Right lobe of liver (tissue), 6 donors: ENCODE measurements around the gene RTP1. TPM values are rescaled to one million over a fixed set of nuclear protein-coding genes. Genes with fewer than 3 reads are reported as not detected.
"Not testable (repeated sequence)": the region's sequence is repeated elsewhere in the genome, so short reads cannot be mapped to it uniquely, and the experiment has no call there.

Source experiments
- ATAC-seq, 4 donors: fragments of 200-7000 bp; cut with Tn5 transposase; one replicate each; pipeline ENCODE4 v1.9.1; 2020; ENCODE audit warnings: mild to moderate bottlenecking in 4 of 4, moderate library complexity in 4 of 4
- DNase-seq, 3 donors: peaks; one replicate each; pipeline ENCODE4 v3.0.0-alpha.2; 2020
- H3K27ac ChIP-seq, 3 donors: fragments of 200-600 bp; one replicate each; pipeline ENCODE4 v1.8.0; 2022
- H3K27me3 ChIP-seq, 2 donors: fragments of 200-600 bp; one replicate each; pipeline ENCODE4 v1.8.0; 2022
- H3K36me3 ChIP-seq, 4 donors: fragments of 200-600 bp; sonication (generic) in 1 of 4; one replicate each; pipeline versions ENCODE4 v1.5.1 to v1.8.0; 2017 to 2022; ENCODE audit warnings: control low read depth in 1 of 4
- H3K4me1 ChIP-seq, 4 donors: fragments of 200-600 bp; sonication (generic) in 1 of 4; one replicate each; pipeline versions ENCODE4 v1.5.1 to v1.8.0; 2017 to 2022; ENCODE audit warnings: control low read depth in 1 of 4
- H3K4me3 ChIP-seq, 3 donors: fragments of 200-600 bp; one replicate each; pipeline ENCODE4 v1.8.0; 2022
- H3K9me3 ChIP-seq, 4 donors: fragments of 200-600 bp; sonication (generic) in 1 of 4; one replicate each; pipeline versions ENCODE4 v1.5.1 to v1.8.0; 2017 to 2022; ENCODE audit warnings: control low read depth in 1 of 4
- POLR2A ChIP-seq: fragments of 450-650 bp; IDR thresholded peaks from one replicate; pipeline ENCODE4 v1.6.1; 2017; ENCODE audit warnings: antibody characterized with exemption, mild to moderate bottlenecking
- WGBS: methylation state at CpG from one replicate; pipeline ENCODE4 v1.1.6; 2018; ENCODE audit warnings: low coverage, low lambda C conversion rate; ENCODE audit not compliant: insufficient coverage; ENCODE audit errors: missing lambda C conversion rate; 5-methylcytosine and 5-hydroxymethylcytosine counted together
- intact Hi-C, 2 donors: fragments of 100-400 bp; cut with DNase I; formaldehyde crosslinking; loops; one replicate each; pipeline versions ENCODE4 v1.11.2 to v1.14.1; 2022
- total RNA-seq, 6 experiments: library from RNA; depleted of rRNA in 2 of 6; stranded (reverse); fragments of >200 nt in 2 of 6; fragmentation: NEBNext Ultra II Directional in 3 of 6; extraction: Animal tissue kit (Norgen Biotek cat#: 25700) in 3 of 6; gene quantifications; one replicate each; pipeline versions ENCODE4 v1.1.0 to v1.2.4, GENCODE V29; 2016 to 2023
- TF ChIP-seq, protein P1 (sequence below), 4 donors: fragments of 200-600 bp in 3 of 4; fragments of 450-650 bp in 1 of 4; IDR thresholded peaks; one replicate each; pipeline versions ENCODE4 v1.5.1 to v1.8.0; 2016 to 2022; ENCODE audit warnings: antibody characterized with exemption in 4 of 4, mild to moderate bottlenecking in 2 of 4
- donor health status: DM: no; HTN: yes; CAD: no.
- donor health status: DM: no; HTN: no; CAD: no.
- donor health status: DM: no; HTN: no; CAD: no.
- donor health status: DM: no; HTN: yes; CAD: no.
- donor health status: DM: no; HTN: yes; CAD: no.

RTP1 gene
- total RNA-seq, 6 experiments from 2014 or later = not detected

DNA sequence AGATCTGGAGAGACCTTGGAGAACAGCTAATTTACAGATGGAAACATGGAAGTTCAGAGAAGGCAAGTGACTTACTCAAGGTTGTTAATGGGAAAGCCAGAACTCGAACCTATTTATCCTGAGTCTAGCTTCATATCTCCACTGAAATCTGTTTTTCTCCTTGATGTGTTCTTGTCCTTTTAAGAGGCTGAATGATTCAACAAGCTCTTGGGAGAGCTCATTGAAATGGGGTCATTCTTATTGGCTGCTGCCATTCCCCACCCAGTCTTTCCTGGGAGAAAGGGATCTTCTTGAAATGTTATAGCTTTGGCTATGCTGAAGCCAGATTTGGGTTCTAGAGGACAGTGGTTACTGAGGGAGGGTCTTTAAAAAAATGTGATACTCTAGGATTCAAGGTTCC, 41.0 kb downstream of the RTP1 start:
- no peak overlapping the region for H3K4me3 ChIP-seq
- TF ChIP-seq POLR2A = no peak
- TF ChIP-seq, protein P1, sequence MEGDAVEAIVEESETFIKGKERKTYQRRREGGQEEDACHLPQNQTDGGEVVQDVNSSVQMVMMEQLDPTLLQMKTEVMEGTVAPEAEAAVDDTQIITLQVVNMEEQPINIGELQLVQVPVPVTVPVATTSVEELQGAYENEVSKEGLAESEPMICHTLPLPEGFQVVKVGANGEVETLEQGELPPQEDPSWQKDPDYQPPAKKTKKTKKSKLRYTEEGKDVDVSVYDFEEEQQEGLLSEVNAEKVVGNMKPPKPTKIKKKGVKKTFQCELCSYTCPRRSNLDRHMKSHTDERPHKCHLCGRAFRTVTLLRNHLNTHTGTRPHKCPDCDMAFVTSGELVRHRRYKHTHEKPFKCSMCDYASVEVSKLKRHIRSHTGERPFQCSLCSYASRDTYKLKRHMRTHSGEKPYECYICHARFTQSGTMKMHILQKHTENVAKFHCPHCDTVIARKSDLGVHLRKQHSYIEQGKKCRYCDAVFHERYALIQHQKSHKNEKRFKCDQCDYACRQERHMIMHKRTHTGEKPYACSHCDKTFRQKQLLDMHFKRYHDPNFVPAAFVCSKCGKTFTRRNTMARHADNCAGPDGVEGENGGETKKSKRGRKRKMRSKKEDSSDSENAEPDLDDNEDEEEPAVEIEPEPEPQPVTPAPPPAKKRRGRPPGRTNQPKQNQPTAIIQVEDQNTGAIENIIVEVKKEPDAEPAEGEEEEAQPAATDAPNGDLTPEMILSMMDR (IDR thresholded peaks at IDR 0.05) = no peak
- DNase-seq = no peak
- peaks cover 0 to 42% (median 8%) of the 10 kb centered on the region in 4 donors for H3K36me3 ChIP-seq
- H3K4me1 ChIP-seq = no peaks in the 10 kb centered on the region
- no peaks in the 10 kb centered on the region for H3K9me3 ChIP-seq
- intact Hi-C loops = no loop called here
- no peaks in the 10 kb centered on the region for H3K27me3 ChIP-seq
- no peak for ATAC-seq
- 83% methylated on average over 1 of the region's 1 CpG for WGBS
- H3K27ac ChIP-seq = no peak overlapping the region

DNA sequence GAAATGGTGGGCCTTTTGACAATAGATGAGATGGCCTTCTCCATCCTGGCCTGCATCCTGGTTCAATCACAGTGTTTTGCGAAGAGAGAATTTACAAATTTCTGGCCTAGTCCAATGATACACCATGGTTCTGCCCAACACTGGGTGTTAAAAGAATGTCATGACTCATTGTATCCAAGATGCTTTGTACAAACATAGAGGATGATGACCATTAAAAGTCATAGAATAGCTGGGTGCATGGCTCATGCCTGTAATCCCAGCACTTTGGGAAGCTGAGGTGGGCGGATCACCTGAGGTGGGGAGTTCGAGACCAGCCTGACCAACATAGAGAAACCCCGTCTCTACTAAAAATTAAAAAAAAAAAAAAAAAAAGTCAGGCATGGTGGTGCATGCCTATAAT, 41.5 kb downstream of the RTP1 start:
- 100% methylated on average over 1 of the region's 4 CpGs for WGBS
- H3K27me3 ChIP-seq, H3K9me3 ChIP-seq, intact Hi-C loops, H3K4me1 ChIP-seq, DNase-seq, H3K27ac ChIP-seq, H3K4me3 ChIP-seq, ATAC-seq: not testable (repeated sequence)
- peaks cover 0 to 42% (median 8%) of the 10 kb centered on the region in 4 donors for H3K36me3 ChIP-seq

DNA sequence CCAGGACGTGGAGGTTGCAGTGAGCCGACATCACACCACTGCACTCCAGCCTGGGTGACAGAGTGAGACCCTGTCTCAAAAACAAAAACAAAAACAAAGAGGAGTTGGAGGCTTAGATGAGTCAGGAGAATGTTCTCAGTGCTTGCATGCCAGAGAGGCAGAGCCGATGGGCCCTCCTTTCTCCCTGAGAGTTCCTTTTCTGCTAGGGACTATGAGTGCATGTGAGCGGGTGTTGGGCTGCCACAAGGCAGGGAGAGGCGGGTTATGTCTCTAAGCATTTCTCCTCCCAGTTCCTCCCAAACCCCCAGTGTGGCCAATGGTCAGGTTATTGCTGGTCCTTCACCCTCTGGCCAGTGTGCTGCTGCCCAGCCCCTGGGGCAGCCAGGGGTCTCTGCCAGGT, 45.1 kb downstream of the RTP1 start:
- TF ChIP-seq POLR2A = no peak
- TF ChIP-seq, protein P1 (IDR thresholded peaks at IDR 0.05) = no peak
- H3K4me1 ChIP-seq = no peaks in the 10 kb centered on the region
- H3K27me3 ChIP-seq = no peaks in the 10 kb centered on the region
- WGBS = 92% methylated on average over 2 of the region's 5 CpGs
- intact Hi-C loops = no loop called here
- H3K27ac ChIP-seq = no peak overlapping the region
- H3K4me3 ChIP-seq = no peak overlapping the region
- no peak for ATAC-seq
- peaks cover 0 to 26% (median 6%) of the 10 kb centered on the region in 4 donors for H3K36me3 ChIP-seq
- DNase-seq = no peak
- no peaks in the 10 kb centered on the region for H3K9me3 ChIP-seq

DNA sequence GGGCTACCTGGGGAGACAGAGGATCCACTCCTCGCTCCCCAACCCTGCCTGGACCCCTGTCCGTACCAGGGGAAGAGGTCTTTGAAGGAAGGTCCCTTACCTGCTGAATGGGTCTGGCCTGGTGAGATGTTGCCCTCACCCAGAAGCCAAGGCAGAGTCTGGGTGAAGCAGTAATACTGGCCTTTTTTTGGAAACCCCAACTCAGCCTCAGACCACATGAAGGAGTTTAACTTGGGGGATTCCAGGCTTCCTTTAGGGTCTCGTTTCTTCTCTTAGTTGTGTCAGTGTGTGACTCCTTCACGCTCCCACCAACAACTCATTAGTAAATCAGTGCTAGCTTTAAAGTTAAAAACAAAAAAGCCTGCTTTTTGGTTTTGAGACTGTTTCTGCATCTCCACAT, 45.6 kb downstream of the RTP1 start:
- Histone ChIP-seq H3K9me3 (no peaks in the 10 kb centered on the region), H3K4me1 (no peaks in the 10 kb centered on the region), H3K4me3 (no peak overlapping the region), H3K27me3 (no peaks in the 10 kb centered on the region), H3K27ac (no peak overlapping the region), H3K36me3 (peaks cover 0 to 26% (median 6%) of the 10 kb centered on the region in 4 donors)
- DNase-seq = no peak
- intact Hi-C loops = no loop called here
- ATAC-seq = peak in 1 of 4 donors; percentile 15
- 77% methylated on average over 2 of the region's 4 CpGs for WGBS
- TF ChIP-seq, protein P1 (IDR thresholded peaks at IDR 0.05) = no peak
- TF ChIP-seq POLR2A = no peak

DNA sequence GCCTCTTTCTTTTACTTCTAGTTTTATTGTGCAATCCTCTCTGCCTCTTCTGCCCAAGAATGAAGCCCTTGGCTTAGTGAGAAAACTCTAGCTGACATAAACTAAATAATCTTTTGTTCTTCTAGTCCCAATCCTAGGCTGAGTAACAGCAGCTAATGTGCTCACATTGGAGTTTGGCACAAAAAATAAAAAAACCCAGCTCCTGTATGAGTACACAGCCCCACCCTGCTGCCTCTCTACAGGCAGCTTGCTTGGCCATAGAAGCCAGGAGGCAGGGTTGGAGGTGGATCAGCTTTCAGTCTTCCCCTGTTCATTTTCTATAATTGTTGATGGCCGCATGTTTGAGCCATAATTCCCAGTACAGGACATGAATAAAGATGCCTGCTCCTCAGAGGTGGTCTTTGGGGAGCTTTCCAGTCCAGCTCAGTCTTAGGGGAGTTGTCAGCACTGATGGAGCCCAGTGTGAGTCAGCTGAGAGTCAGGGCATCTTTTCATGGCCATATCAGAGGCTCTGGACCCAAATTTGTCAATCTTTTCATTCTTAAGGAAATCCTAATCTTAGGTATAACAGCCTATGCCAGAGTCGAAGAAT, 46.7 kb downstream of the RTP1 start:
- Histone ChIP-seq H3K27ac (no peak overlapping the region), H3K4me3 (no peak overlapping the region), H3K27me3 (no peaks in the 10 kb centered on the region), H3K36me3 (peaks cover 0 to 24% (median 6%) of the 10 kb centered on the region in 4 donors), H3K4me1 (no peaks in the 10 kb centered on the region), H3K9me3 (no peaks in the 10 kb centered on the region)
- intact Hi-C loops = no loop called here
- TF ChIP-seq, protein P1 (IDR thresholded peaks at IDR 0.05) = no peak
- no peak for TF ChIP-seq POLR2A
- no peak for DNase-seq
- peak in 1 of 4 donors; percentile 10 for ATAC-seq
- 75% methylated on average over 1 of the region's 2 CpGs for WGBS
